SK-N-SH treated with all-trans-retinoic acid at 6 μM for 48 hours (cell line): ENCODE data around the gene CHMP1B.

Source experiments
- ZFP30 ChIP-seq: fragments of 450-650 bp; formaldehyde crosslinking; IDR thresholded peaks from 2 replicates; pipeline ENCODE4 v1.5.0; 2022; ENCODE audit warnings: mild to moderate bottlenecking, moderate library complexity
- ZNF70 ChIP-seq: fragments of 450-650 bp; formaldehyde crosslinking; IDR thresholded peaks from 2 replicates; pipeline ENCODE4 v1.5.0; 2020; ENCODE audit warnings: mild to moderate bottlenecking, moderate library complexity

DNA sequence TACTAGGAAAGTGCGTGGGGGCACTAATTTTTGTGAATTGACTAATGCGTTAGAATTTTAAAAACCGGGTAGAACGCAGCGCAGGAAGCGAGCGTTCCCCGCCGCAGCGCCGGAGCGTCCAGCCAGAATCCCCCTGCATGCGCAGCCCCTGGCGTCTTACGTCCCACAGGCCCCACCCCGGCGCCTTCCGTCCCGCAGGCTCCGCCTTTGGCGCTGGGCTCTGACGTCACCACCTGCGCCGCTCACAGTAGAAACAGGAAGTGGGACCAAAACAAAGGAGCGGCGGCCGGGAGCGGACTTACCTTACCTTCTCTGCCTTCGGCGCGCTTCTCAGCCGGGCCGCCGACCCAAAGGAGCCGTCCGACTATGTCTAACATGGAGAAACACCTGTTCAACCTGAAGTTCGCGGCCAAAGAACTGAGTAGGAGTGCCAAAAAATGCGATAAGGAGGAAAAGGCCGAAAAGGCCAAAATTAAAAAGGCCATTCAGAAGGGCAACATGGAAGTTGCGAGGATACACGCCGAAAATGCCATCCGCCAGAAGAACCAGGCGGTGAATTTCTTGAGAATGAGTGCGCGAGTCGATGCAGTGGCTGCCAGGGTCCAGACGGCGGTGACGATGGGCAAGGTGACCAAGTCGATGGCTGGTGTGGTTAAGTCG lies at the start of gene CHMP1B:
- TF ChIP-seq ZNF70 (no peak), ZFP30 (CRISPR knock-in tag) (no peak)
